GM19025 (cell line): ENCODE data around the gene ATP9B.

Experiments used
- ATAC-seq: cut with Tn5 transposase; IDR thresholded peaks from one replicate; pipeline ENCODE4 v1.9.1; 2021; ENCODE audit warnings: mild to moderate bottlenecking, low read depth, moderate library complexity; ENCODE audit not compliant: unreplicated experiment

The ATP9B gene

GRCh38 chr18:79195716-79196683 is 126.8 kb downstream of the ATP9B start:
- no peak for ATAC-seq

DNA sequence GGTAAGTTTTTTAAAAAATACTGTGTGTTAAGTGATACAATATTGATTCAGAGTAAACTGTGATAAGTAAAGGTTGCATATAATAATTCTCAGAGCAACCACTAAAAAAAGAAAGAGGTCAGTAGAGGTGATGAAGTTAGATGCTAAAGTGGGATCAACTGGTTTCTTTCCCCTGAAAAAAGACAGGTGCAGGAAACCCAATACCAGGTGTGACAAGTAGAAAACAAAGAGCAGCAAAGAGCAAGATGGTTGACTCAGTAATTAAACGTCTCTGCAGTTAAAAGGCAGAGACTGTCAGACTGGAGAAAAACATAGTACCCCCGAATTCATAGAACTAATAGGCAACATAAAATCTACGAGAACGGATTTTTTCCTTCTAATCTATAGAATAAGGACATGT is 128.3 kb downstream of the ATP9B start:
- ATAC-seq = no peak

GRCh38 chr18:79199691-79200374 is 130.6 kb downstream of the ATP9B start:
- ATAC-seq = no peak

DNA sequence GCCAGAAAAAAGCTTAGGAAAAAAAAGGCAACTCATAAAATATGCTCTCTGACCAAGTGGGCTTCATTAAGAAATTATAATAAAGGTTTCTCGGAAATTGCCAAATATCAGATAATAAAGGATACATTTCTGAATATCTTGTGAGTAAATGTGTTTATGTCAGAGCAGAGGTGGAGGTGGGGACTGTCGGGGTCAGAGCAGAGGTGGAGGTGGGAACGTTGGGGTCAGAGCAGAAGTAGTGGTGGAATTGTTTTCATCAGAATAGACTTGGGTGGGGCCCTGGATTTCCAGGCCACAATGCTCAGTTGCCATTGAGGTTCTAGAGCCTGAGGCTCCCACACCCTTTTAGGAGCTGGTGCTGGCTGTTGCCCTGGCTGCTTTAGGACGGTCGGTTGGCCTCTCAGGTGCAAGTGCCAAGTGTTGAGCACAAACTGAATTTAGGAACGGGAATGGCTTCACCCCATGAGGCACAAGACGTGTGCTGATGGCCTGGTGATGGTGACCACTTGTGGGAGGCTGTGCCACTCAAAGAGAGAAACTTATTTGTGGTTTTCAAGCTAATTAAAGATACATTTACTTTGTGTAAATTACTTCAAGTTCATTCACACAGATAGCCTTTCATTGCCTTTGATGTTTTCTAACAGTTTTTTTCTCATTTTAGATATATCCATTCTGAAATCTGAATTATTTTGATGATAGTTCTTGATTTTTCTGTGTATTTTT is 131.5 kb downstream of the ATP9B start:
- no peak for ATAC-seq

DNA sequence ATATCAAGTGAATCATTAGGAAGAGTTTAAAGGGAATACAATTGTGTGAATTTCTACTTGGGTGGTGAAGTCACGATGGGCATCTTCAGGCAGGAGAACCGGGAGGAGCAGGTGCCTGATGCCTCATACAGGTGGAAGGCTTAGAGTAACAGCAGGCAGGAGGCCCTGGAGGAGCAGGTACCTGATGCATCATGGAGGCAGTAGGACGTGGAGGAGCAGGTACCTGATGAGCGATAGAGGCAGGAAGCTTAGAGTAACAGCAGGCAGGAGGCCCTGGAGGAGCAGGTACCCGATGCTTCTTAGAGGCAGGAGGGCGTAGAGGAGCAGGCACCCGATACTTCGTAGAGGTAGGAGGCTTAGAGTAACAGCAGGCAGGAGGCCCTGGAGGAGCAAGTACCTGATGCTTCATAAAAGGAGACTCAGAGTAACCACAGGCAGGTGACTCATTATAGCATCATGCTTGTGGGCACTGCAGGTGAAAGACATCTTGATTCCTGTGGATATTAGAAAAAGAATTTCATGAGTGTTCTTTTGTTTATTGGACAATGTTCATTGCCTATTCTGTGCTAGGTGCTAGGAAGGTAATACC is 133.9 kb downstream of the ATP9B start:
- no peak for ATAC-seq

GRCh38 chr18:79204889-79205807 is 136.0 kb downstream of the ATP9B start:
- ATAC-seq = no peak

DNA sequence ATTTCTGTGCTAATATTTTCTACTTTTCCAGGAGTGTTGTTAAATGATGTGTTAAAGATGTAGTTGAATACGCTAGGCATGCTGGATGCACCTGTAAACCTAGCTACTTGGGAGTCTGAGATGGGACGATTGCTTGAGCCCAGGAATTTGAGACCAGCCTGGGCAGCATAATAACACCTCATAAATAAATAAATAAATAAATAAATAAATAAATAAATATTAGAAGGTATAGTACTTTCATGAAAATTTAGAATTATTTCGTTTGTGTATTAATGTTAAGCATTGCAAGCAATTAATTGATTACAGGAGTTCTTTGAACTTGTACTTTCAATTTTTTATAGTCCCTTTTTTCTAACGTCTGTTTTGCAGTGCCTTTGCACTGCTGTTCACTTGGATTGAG is 137.2 kb downstream of the ATP9B start:
- no peak for ATAC-seq

GRCh38 chr18:79208906-79209305 is 139.7 kb downstream of the ATP9B start:
- ATAC-seq = no peak

DNA sequence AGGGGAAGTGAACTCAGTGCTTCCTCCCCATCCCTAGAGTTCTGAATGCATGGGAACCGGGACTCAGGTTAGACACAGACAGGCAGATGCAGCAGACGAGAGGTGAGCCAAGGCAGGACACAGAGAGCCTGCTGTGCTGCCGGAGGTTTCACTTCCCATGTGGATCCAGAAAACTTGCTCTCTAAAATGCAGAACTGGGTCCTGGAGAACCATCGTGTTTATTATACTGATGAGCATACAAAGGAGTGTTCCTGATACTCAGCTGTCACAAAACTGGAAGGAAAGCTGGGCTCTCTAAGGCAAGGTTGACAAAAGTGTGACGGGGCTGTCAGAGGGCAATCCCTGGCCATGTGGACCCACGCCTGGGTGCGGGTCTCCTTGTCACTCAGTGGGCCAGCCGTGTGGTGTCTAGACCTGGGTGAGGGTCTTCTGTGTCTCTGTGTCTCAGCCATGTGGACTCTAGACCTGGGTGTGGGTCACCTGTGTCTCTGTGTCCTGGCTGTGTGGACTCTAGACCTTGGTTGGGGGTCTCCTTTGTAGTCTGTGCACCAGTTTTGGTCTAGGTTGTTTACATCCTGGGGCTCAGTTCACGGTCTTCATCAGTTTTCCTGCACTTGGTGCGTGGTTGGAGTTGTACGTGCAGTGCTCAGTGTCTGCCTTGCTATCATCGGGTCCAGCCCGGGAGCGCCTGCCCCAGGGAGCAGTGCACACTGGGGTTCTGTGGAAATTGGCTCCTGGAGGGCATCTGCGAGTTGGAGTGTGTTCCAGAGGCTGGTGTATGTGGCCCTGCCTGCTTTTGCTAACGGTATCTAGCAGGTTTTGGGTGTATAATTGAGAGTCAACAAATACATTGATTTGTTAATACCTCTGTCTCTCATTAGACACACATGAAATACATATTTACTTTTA is 141.1 kb downstream of the ATP9B start:
- ATAC-seq = no peak

DNA sequence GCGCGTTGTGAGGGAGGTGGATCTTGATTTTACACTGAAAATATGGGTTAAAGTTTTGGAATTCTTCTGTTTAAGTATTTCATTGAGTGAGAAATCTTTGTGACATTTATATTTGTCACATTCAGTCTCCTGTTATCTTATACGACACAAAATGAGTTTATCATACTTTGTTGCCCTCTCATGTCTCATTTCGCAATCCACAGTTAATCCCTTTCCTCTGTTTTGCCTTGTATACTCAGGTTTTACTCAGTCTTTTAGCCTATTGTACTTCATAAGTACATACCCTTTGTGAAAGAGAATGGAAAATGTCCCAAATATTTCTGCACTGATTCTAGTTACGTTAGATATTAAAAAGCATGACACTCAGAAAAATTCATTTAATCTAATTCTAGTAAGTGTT is 142.7 kb downstream of the ATP9B start:
- no peak for ATAC-seq

GRCh38 chr18:79214056-79214455 is 144.9 kb downstream of the ATP9B start:
- ATAC-seq = no peak

DNA sequence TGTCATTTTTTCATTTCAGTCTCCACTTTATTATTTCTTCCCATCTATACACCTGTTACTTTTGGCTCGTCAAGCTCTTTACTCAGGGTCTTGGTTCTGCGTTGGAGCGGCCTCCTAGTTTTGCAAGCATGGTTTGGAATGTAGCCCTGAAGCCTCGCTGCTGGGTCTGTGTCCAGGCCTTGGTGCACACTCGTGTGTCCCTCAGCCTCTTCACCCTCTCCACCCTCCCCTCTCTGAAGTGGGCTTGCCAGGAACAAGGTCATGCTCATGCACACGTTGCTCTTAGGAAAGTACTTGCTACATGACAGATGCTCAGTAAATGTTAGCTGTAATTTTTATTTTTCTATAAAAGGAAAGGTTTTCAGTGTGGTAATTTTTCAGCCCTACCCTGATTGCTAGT is 147.0 kb downstream of the ATP9B start:
- no peak for ATAC-seq

DNA sequence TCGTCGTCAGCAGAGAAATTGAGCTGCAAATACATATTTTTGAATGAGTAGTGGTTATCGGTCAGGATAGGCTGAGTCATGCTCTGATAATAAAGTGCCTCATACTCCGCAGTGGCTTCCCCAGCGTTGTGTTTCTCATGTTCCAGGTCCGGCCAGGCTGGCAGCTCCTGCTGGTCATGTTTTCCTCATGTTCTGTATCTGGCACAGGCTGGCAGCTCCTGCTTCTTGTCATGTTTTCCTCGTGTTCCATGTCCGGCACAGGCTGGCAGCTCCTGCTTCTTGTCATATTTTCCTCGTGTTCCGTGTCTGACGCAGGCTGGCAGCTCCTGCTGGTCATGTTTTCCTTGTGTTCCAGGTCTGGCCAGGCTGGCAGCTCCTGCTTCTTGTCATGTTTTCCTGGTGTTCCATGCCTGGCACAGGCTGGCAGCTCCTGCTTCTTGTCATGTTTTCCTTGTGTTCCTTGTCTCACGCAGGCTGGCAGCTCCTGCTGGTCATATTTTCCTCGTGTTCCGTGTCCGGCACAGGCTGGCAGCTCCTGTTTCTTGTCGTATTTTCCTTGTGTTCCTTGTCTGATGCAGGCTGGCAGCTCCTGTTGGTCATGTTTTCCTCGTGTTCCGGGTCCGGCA is 148.9 kb downstream of the ATP9B start:
- ATAC-seq = no peak

DNA sequence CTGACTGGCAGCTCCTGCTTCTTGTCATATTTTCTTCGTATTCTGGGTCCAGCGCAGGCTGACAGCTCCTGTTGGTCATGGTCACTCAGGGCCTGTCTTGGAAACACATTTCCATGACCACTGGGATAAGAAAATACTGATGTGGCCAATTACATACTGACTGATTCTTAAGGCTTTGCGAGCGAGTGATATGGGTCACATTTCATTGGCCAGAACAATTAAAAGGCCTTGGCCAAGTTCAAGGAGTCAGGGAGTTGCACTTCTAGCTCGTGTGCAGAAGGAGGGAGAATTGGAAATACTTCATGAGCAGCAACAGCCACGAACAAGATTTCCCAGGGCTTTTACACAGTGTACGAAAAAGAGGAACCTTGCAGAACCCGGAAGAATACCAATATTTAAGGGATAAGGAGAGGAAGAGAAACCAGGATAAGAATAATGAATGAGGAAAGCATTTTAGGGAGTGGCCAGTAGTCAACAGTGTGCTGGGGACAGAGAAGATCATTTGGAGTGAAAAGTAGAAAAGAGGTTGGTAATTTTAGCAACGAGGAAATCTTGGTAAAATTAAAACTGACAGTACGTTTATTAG is 149.5 kb downstream of the ATP9B start:
- ATAC-seq = no peak

GRCh38 chr18:79221136-79221535 is 151.9 kb downstream of the ATP9B start:
- ATAC-seq = no peak

GRCh38 chr18:79222790-79223189 is 153.6 kb downstream of the ATP9B start:
- ATAC-seq = no peak

- no peak for ATAC-seq
Measured at GRCh38 chr18:79223431-79223830, 154.2 kb downstream of the ATP9B start.

DNA sequence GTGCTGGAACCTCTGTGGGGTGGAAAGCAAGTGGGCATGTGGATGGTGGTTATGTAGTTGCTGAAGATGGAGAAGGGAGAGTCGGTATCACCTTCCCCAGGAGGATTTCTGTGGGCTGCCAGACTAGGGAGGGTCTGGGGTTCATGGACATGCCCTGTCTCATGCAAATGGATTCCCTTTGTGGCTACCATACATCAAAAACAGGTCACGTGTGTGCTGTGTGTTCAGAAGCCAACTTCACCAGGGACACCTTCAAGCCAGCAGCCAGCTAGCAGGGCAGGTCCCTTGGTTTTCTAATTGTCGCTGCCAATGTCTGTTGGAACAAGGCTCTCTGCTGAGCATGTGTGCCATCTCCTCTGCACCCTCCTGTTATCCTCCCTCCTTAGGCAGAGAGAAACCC is 155.2 kb downstream of the ATP9B start:
- ATAC-seq = no peak
